ENCODE results near the gene HMG20B.
"Not testable (repeated sequence)": the region's sequence is repeated elsewhere in the genome, so short reads cannot be mapped to it uniquely, and the experiment has no call there.

HMG20B gene

DNA sequence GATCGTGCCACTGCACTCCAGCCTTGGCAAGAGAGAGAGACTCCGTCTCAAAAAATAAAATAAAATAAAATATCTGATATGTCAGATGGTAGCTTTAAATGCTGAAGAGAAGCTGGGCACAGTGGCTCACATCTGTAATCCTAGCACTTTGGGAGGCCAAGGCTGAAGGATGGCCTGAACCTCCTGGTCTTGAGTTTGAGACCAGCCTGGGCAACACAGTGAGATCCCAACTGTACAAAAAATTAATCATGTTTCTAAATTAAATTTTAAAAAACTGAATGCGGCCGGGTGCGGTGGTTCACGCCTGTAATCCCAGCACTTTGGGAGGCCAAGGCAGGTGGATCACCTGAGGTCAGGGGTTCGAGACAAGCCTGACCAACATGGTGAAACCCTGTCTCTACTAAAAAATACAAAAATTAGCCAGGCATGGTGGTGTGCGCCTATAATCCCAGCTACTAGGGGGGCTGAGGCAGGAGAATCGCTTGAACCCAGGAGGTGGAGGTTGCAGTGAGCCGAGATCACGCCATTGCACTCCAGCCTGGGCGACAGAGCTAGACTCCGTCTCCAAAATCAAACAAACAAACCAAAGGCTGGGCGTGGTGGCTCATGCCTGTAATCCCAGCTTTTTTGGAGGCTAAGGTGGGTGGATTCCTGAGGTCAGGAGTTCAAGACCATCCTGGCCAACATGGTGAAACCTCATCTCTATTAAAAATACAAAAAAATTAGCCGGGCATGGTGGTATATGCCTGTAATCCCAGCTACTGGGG, 11.5 kb downstream of the HMG20B start:
- DNase-seq (ENCODE audit: low read depth in 2 of 2), result not testable (repeated sequence)

DNA sequence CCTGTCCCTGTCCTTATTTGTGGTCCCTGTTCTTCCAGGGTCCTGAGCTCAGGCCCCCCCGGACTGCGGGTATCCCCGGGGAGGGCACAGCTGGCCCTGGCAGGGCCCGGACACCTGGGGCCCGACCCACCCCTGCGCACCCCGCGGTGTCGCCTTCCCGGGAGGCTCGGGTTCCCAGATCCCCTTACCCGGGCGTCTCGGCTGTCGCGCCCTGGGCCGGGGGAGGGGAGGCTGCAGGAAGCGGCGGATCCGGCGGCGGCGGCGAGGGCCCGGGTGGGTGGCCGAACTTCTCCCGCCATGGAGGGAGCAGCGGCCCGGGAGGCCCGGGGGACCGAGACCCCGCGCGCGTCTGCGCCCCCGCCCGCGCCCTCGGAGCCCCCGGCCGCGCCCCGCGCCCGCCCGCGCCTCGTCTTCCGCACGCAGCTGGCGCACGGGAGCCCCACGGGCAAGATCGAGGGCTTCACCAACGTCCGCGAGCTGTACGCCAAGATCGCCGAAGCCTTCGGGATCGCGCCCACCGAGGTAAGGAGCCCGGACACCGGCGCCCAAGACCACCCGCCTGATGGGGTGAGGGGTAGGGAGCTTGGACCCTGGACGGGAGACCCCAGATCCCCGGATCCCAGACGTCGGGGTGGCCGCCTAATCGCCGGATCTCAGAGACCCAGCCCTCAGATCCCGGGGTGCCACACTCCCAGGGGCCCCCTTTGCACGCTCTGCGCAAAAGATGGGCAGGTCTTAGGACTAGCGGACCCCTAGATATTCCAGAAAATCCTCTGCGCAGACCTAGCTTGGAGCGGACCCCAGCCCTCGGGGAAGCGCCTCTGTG, 12.8 kb downstream of the HMG20B start, which contains the start of gene GIPC3:
TSS of gene GIPC3 (plus strand) at position 178 of the 826 bp plus-strand sequence. CDS start at position 298, 120 bp downstream.
- no peak for DNase-seq (ENCODE audit: low read depth in 2 of 2)

- DNase-seq (ENCODE audit: low read depth in 2 of 2), result no peak
These were observed 13.4 kb downstream of the HMG20B start for GRCh38 chr19:3586127-3586626.

DNA sequence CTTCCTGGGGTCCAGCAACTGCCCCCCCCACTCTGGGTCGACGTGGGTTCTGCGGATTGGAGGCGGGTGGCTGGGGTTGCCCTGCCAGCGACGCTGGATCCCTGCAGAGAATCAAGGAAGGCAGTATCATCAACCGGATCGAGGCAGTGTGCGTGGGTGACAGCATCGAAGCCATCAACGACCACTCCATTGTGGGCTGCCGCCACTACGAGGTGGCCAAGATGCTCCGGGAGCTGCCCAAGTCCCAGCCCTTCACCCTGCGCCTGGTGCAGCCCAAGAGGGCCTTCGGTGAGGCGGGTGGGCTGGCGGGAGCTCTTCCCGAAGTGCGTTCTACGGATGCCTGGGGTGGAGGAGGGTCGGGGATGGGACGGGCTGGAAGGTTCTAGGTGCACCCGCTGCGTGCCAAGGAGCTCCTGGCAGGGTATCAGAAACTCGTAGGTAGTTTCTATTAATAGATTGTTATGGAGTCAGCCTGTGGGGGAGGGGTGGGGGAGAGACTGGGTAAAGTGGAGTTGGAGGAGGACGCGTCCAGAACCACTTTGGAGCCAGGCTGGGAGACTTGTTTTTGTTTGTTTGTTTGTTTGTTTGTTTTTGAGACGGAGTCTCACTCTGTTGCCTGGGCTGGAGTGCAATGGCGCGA, 14.1 kb downstream of the HMG20B start:
- no peak for DNase-seq (ENCODE audit: low read depth in 2 of 2)

GRCh38 chr19:3589439-3589838, 16.7 kb downstream of the HMG20B start:
- no peak for DNase-seq (ENCODE audit: low read depth in 2 of 2)

GRCh38 chr19:3589949-3590348, 17.2 kb downstream of the HMG20B start:
- no peak for DNase-seq (ENCODE audit: low read depth in 2 of 2)

GRCh38 chr19:3590991-3591659, 18.4 kb downstream of the HMG20B start:
- DNase-seq (ENCODE audit: low read depth in 2 of 2), result no peak

GRCh38 chr19:3591876-3592613, 19.3 kb downstream of the HMG20B start:
- no peak for DNase-seq (ENCODE audit: low read depth in 2 of 2)

DNA sequence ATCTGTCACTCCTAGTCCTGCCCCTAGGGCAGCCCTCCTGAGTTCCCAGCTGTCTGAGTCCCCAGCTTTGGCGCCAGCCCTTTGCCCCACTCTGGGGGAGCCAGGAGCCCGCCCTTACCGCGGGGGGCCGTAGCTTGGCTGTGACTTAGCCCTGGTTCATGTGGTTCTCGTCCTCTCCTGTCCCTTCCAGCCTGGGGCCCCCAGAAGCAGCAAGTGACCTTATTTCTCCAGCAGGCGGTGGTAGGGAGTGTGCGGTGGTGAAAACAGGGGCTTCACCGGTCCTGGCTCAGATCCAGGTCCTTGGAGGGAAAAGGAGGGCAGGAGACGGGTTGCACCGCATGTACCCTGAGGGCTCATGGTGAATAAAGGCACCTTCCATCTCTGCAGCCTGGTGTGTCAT, 20.4 kb downstream of the HMG20B start:
- no peak for DNase-seq (ENCODE audit: low read depth in 2 of 2)

DNA sequence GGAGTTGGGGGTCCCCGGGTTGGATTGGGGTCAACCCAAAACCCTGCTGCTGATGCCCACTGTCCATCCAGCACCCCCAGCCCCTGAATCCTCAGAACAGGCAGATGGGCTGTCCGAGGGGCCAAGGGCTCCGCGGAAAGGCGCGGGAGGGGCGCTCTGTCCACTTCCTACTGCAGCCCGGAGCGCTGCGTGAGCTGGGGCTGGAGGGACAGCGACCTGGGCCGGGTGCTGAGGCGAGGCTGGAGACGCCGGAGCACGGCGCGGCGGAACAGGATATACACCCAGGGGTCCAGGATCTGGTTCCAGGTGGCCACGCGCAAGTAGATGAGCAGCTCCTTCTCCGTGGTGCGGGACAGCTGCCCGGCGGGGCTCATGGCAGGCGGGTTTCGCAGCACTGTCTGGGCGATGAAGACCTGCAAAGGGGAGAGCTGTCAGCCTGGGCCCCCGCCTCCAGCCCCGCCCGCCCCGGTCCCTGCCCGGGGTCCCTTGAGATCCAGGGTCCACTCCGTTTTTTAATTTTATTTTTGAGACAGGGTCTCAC, 22.8 kb downstream of the HMG20B start:
- DNase-seq (ENCODE audit: low read depth in 2 of 2), result no peak

DNA sequence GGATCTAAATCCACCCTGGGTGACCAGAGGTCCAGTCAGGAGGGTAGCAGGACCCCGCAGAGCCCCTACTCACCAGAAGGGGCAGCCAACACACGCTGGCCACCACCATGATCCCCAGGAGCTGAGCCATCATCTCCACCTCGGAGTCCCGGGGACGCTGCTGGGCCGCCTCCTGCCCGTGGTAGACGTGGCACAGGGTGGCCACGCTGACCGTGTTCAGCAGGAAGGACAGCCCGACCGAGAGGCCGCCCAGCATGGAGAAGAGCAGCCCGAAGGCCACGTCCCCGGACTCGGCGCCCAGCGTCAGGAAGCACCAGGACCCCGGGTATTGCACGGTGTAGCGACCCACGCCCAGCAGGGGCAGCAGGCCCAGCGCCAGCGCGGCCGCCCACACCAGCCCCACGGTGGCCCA, 27.0 kb downstream of the HMG20B start:
- DNase-seq (ENCODE audit: low read depth in 2 of 2), result no peak

DNA sequence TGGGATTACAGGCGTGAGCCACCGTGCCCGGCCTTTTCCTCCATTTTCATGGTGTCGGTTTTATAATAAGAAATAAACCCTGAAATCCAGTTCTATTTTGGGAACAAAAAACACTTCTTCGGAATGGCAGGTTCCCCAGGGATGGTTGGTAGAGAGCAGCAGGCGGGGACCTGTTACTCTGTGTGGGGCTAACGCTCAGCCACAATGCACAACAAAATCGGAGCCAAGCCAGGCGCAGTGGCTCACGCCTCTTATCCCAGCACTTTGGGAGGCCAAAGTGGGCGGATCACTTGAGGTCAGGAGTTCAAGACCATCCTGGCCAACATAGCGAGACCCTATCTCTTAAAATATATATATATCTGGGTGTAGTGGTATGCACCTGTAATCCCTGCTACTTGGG, 28.3 kb downstream of the HMG20B start:
- no peak for DNase-seq (ENCODE audit: low read depth in 2 of 2)

DNA sequence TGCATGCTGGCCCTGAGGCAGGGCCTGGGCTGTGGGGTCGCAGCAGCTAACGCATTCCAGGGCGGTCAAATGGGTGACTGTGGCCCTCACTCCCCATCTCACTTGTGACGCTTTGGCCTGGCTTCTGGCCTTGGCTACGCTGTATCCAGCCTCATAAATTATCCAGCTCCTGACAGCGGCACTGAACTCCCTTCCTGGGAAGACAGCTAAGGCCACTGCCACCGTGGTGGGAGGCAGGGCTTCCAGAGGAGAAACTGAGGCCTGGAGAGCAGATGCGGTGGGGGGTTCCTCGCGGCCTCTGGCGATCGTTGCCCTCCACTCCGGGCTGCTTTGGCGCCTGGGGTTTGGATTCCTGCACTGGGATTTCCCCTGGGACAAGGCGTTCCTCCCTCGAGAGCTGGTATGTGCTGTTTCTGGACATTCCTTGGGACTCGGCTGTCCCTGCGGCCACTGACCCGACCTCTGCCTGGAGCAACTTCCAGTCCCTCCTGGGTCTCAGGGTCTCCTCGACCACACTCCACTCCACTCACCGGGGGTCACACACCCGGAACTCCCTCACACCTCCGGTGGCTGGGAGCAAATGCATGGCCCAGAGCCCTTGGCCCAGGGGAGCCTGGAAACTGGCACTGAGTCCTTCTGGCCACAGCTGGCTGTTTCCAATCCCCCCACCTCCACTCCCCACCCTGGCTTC, 30.5 kb downstream of the HMG20B start:
- no peak for DNase-seq (ENCODE audit: low read depth in 2 of 2)

DNA sequence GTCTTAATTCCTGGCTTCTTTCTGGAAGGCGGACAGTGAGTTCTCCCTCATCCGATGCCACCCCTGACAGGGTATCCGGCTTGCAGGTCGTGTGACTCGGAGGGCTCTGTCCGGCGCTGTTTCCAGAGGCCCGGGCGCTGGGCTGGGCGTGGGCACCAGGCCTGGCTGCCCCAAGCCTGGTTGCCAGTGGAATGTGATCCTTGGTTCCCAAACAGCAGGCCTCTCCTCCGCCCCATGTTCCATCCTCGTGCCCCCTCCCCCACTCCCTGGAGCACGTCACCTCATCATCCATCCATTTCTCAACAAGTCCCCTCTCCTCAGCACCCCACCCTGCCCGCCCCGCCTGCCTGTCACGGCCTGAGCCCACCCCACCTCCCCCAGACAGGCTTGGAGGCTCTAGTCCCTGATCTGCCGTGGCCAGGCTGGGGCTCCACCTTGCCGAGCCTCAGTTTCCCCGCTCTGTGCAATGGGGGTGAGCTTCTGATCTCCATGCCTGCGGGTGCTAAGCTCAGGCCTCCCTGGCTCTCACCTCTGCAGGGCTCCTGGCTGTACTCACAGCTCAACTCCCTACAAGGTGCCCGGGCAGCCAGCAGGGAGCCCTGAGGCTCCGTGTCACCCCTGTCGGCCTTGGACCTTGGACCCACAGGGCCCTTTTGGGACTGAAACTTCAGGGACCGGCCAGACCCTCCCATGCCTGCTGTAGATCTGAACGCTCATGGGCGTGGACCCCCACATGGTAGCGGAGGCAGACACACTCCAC, 31.7 kb downstream of the HMG20B start:
- no peak for DNase-seq (ENCODE audit: low read depth in 2 of 2)

DNA sequence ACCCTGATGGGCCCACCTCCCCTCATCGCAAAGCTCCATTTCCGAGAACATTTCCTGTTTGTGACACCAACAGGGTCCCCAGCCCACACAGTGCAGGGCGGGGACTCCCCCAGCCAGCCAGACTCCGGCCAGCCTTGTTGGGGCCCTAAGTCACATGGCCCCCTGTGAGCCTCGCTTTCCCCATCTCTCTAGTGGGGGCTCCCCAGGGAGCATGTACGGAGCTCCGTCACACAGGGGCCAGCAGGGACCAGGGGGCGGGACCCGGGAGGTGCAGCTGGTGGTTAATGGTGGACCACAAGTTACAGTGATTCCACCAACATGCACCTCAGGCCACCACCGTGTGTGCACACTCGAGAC, 32.2 kb downstream of the HMG20B start:
- no peak for DNase-seq (ENCODE audit: low read depth in 2 of 2)

DNA sequence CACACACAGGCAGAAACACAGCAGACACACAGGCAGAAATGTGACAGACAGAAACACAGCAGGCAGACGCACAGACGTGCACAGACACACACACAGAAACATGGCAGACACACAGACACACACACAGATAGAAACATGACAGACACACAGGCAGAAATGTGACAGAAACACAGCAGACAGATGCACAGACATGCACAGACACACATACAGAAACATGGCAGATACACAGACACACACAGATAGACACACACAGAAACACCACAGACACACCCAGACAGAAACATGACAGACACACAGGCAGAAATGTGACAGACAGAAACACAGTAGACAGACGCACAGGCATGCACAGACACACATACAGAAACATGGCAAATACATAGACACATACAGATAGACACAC, 32.6 kb downstream of the HMG20B start:
- DNase-seq (ENCODE audit: low read depth in 2 of 2), result no peak

DNA sequence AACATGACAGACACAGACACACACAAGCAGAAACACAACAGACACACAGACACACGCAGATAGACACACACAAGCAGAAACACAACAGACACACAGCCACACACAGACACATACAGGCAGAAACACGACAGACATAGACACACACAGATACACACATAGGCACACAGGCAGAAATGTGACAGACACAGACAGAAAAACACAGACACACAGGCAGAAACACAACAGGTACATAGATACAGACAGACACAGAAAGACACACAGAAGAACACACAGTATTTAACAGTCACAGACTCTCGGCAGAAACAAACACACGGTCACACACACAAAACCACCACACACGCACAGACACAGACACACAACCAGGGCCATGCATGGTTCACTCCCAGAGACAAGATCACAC, 33.0 kb downstream of the HMG20B start:
- no peak for DNase-seq (ENCODE audit: low read depth in 2 of 2)

DNA sequence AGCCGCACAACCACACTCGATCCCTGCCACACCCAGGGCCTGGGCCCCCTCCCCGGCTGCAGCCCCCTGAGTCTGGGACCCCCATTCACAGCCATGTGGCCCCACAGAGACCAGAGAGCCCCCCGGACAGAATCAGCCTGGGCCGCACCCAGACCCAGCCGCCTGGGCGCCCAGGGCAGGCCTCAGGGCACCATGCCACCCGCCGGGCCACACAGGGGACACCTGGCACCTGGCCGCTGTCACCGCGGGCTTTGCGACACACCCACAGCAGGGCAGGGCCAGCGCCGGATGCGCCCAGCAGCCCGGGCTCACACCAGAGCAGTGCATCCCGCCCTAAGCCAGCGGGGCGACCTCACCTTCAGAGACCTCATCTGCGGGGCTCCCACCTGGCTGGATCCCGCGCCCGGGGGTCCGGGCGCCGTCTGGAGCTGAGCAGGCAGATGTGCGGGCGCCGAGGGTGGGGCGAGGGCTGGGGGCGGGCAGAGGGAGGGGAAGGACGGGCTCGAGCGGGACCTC, 33.5 kb downstream of the HMG20B start:
- DNase-seq (ENCODE audit: low read depth in 2 of 2), result no peak

GRCh38 chr19:3606690-3607289, 34.0 kb downstream of the HMG20B start, which contains the start of gene TBXA2R:
TBXA2R (minus strand) TSS chr19:3606875; CDS start chr19:3600634, 6,241 bp downstream.
- peak in 1 of 2 donors; percentile 23 for DNase-seq (ENCODE audit: low read depth in 2 of 2)
